GM21528 (cell line): ENCODE data around the gene PNO1.
"Not testable (repeated sequence)": the region's sequence is repeated elsewhere in the genome, so short reads cannot be mapped to it uniquely, and the experiment has no call there.

Experiments used
- ATAC-seq: cut with Tn5 transposase; IDR thresholded peaks from one replicate; pipeline ENCODE4 v1.9.1; 2021; ENCODE audit warnings: mild to moderate bottlenecking, moderate library complexity; ENCODE audit not compliant: unreplicated experiment, low FRiP score

PNO1 gene

DNA sequence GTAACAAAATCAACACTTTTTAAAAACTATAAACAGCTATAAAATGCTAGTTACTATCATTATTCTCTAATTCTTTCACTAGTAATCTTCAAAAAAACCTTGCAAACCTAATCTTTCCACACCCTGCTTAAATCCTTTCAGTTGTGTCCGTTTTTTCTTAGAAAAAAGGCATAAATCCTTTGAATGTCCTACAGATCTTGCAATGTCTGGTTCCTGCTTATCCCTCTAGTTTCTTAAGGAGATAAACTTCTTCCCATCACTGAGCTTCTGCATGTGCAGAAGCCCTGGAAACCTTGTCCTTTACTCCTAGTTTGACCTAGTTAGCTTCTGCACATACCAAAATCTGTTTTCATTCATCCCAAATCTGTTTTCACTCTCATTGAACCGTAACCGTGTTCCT lies 1.3 kb upstream of the PNO1 start:
- ATAC-seq: no peak

GRCh38 chr2:68157002-68157401 lies 686 bp upstream of the PNO1 start:
- peak; percentile 34 for ATAC-seq

DNA sequence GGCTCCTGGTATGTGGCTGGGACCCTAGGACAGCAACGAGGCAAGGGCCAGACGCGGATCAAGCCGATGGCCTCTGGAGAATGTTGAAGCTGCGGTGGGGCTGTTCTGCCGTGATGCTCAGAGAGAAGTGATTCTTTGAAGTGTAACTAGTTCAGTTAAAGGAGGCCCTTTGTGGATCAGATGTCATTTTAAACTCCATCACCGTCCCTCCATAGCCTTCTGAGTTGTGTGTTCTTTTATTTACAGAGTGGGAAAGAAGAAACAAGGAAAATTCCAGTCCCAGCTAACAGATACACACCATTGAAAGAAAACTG lies 403 bp downstream of the PNO1 start:
- no peak for ATAC-seq

- no peak for ATAC-seq
Observed at GRCh38 chr2:68163641-68164040, 6.0 kb downstream of the PNO1 start.

DNA sequence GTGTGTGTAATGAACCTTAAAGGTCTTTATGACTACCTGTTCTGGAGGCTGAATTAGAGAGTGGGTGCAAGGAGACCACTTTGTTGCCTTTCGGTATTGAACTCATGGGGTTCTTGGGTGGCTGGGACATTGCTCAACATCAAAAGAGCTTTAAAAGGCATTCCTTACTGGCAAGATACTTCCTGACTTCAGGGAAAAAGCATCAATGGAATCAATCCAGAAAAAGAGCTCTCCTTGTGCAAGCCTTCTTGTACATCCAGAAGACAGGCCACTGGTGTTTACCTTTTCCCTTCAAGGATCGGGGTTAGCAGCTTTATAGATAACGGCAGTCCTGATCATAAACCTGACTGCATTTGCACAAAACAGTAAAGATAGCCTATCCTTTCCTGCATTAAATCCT lies 9.5 kb downstream of the PNO1 start:
- no peak for ATAC-seq

DNA sequence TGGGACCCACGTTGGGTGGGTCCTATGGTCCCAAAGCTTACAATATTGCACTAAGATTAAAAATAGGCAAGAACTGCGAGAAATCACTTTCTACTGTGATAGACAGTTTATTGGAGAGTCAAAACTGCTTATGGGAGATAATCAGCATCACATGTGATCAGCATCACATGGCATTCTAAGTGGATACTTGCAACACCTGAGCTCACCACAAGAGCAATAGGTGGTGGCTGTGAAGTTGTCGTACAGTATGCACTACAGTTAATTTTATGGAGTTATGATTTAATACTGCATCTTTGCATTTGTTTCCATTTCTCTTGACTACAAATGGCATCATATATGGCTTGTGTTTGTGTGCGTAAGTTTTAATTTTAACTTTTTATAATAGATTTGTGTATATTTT lies 11.6 kb downstream of the PNO1 start:
- no peak for ATAC-seq

DNA sequence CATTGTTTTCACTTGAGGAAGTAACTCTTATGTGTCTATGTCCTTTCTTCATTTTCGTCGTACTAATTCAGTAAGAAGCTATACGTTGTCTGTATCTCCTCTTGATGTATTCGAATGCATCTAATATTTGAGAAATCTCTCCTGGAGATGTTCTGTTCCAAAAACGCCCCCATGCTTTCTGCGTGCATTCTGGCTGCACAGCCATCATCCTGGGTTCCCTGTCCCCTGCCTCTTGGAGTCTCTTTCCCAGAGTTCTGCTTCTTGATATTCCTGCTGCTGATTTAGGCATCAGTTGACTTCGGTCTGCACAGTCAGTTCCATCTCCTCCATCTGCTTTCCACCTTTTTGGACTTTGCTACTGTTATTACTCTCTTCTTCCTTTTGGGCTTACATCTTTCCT lies 13.5 kb downstream of the PNO1 start:
- no peak for ATAC-seq

GRCh38 chr2:68171684-68172083 lies 14.0 kb downstream of the PNO1 start:
- ATAC-seq: no peak

DNA sequence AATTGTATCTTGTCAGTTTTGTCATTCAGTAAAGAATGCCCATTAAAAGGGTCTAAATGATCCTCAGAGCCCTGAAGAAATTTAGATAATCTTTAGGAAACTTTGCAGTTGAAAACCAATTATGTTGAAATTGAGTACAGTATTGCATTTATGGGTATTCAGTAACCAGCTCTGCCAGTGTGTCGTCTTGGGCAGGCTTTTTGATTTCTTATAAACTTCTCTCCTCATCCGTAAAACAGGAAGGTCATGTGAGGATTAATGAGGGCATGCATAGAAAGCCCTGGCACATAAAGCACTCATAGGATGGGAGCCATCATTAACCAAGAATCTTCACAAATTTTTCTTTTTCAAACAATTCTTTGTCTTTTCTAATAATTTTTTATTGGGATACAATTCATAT lies 14.8 kb downstream of the PNO1 start:
- ATAC-seq: no peak

GRCh38 chr2:68172990-68173700 lies 15.5 kb downstream of the PNO1 start:
- no peak for ATAC-seq

- not testable (repeated sequence) for ATAC-seq
Observed at GRCh38 chr2:68175210-68175609, 17.5 kb downstream of the PNO1 start.

DNA sequence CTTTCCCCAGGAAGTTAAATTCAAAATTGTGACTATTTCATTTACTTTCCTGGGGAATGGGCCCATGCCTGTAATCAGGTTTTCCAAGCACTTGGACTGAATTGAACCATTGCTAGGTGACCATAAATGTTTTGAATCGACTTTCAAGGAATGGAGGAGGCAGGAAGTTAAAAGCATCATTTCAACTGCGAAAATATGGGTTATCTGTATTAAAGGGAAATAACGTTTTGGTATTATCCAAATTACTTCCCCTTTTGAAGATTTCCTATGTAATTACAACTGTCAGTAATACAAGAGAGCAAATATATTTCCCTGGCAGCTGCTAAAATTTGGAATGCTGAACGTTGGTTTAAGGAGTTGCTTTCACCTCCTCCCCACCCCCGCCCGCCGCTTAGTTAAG lies 19.0 kb downstream of the PNO1 start:
- no peak for ATAC-seq

DNA sequence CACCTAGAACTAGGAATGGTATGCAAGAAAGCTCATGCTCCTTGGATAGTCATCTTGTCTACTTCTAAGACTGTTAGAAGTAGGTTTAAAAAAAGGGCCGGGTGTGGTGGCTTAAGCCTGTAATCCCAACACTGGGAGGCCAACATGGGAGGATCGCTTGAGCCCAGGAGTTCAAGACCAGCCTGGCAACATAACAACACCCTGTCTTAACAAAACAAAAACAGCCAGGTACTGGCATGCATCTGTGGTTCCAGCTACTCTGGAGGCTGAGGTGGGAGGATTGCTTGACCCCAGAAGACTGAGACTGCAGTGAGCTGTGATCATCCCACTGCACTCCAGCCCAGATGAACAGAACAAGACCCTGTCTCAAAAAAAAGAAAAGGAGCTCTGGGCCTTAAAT lies 19.9 kb downstream of the PNO1 start:
- no peak for ATAC-seq

- no peak for ATAC-seq
Observed at GRCh38 chr2:68178432-68178831, 20.7 kb downstream of the PNO1 start.

DNA sequence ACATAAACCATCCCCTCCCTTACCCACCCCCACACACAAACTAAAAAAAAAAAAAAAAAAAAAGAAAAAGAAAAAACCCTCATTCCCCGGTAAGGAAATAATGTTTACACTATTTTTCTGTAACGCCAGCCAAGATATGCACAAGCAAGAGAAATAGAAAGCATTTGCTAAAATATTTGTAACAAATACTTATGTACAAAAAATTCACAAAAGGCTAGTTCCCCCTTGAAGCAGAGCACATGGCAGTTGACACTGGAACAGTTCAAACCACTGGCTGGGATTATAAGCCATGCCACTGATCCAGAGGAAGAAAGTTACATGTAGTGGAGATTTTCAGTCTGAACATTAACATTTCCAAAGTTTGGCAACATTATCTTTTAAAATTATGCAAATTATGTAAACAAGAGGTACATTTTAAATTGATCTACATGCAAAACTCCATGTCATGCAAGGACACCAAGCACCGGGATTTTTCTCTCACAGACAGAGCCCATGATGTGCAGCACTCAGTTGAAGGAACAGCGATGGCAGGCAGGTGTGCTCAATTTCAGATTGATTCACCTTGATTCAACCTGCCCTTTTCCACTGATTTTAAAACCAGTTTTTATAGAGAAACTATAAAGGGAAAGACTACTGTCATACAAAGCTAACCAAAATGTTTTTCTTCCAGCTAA lies 21.4 kb downstream of the PNO1 start:
- no peak for ATAC-seq

GRCh38 chr2:68182902-68183301 lies 25.2 kb downstream of the PNO1 start:
- ATAC-seq: no peak

- ATAC-seq: no peak
Observed at GRCh38 chr2:68185541-68186164, 28.0 kb downstream of the PNO1 start.

GRCh38 chr2:68187329-68187728 lies 29.6 kb downstream of the PNO1 start:
- no peak for ATAC-seq

DNA sequence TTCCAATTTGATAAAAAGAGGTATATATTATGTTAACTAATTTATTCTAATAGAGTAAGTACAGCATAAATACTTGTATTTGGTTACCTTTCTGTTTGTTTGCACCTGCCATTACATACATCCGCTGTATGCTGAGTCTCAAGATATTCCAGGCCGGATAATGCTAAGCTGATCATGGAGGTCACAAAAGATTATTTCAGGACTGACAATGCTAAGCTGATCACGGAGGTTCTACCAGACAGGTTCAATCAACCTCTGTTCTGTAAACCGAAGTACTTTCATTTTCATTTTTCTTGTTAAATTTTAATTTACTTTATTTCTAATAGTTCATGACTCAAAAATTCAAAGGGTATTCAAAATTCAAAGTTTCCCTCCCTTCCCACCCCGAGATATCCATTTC lies 31.1 kb downstream of the PNO1 start:
- no peak for ATAC-seq

- no peak for ATAC-seq
Observed at GRCh38 chr2:68189991-68190784, 32.5 kb downstream of the PNO1 start.

- ATAC-seq: no peak
Observed at GRCh38 chr2:68190991-68191731, 33.5 kb downstream of the PNO1 start.
